GM19351 (cell line): ENCODE measurements around the gene GOLGA6L4.
"Not testable (repeated sequence)": the region's sequence is repeated elsewhere in the genome, so short reads cannot be mapped to it uniquely, and the experiment has no call there.

ENCODE experiments used
- ATAC-seq: cut with Tn5 transposase; IDR thresholded peaks from one replicate; pipeline ENCODE4 v1.9.1; 2021; ENCODE audit warnings: mild to moderate bottlenecking, moderate library complexity; ENCODE audit not compliant: unreplicated experiment

GOLGA6L4 gene, protein sequence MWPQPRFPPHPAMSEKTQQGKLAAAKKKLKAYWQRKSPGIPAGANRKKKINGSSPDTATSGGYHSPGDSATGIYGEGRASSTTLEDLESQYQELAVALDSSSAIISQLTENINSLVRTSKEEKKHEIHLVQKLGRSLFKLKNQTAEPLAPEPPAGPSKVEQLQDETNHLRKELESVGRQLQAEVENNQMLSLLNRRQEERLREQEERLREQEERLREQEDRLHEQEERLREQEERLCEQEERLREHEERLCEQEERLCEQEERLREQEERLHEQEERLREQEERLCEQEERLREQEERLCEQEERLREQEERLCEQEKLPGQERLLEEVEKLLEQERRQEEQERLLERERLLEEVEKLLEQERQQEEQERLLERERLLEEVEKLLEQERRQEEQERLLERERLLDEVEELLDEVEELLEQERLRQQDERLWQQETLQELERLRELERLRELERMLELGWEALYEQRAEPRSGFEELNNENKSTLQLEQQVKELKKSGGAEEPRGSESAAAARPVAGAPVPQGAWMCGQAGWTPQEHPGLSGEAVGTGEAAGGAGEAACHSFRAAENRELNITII

DNA sequence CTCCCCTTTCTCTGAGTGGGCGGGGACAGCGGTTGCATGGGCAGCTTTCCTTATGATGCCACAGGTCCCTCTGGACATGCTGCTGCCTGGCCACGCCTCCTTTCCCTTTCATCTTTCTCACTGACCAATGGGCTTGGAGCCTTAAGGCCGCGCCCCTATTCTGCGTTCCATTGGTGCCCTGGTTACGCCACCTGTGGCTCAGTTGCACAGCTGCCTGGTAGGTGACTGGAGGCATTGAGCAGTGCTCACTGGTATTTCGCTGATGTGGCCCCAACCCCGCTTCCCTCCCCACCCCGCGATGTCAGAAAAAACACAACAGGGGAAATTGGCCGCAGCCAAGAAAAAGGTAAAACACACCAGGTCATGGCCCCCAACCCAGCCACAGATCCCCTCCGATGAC is at the start of gene GOLGA6L4:
Gene GOLGA6L4 (plus strand): TSS at position 201 of the 400 bp plus-strand sequence. CDS start 62 bp downstream, at position 263.
- ATAC-seq, result not testable (repeated sequence)

DNA sequence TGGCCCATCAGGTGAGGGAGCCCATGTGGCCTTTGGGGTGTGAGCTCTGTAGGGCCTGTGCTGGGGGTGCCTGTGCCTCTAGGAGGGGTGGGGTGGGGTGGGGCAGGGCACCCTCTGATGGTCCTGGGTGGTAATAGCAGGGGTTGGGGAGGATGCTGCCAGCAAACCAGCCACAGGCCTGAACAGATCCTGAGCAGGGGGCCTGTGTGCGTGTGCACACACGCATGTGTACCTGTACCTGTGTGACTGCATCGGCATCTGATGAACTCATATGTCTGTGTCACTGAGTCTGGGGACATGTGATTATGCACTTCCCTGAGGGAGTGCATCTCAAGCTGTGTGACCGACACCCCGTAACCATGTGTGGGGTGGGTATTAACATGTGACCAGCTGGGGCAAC is 42.6 kb upstream of the GOLGA6L4 start:
- ATAC-seq, result not testable (repeated sequence)

DNA sequence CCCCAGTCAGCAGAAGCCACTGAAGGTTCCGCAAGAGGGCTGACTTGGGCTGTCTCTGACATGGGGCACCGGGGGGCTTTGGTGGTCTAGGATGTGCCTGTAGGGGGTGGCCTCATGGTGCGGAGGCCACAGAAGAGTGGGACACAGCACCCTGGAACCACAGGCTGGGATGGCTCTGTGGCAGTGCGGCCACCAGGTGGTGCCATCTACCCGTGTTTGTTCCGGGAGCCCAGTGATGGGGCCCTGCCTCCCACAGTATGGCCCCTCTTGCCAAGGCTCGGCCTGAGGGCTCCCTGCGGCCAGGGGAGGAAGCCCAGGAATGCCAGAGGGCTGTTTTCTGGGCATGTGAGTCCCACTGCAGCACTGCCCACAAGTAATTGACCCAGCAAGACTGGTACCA is 40.0 kb upstream of the GOLGA6L4 start:
- ATAC-seq, result not testable (repeated sequence)

DNA sequence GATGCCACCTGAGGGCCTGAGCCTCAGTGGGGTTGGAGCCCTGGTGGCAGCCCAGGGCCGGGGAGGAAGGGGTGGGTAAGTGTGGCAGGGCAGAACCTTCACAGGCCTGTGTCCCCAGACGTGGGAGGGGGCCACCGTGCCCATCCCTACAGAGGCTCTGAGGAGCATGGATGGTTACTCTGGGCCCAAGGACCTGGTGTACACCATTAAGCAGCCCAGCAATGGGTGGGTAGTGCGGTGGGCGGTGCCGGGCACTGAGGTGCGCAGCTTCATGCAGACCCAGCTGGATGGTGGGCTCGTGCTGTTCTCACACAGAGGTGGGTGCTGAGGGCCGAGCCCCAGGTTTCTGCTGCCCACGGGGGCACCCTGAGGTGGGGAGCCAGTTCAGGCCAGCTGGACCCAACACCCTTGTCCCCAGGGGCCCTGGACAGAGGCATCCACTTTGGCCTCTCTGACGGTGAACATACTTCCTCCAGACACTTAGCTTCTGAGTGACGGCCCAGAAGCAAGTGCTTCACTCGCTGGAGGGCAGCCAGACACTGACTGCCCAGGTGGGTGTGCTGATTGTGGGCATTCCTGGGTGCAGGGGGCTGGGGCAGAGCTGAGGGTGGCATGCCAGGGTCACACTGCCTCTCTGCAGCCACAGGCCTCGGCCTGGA is 38.9 kb upstream of the GOLGA6L4 start:
- ATAC-seq, result not testable (repeated sequence)

DNA sequence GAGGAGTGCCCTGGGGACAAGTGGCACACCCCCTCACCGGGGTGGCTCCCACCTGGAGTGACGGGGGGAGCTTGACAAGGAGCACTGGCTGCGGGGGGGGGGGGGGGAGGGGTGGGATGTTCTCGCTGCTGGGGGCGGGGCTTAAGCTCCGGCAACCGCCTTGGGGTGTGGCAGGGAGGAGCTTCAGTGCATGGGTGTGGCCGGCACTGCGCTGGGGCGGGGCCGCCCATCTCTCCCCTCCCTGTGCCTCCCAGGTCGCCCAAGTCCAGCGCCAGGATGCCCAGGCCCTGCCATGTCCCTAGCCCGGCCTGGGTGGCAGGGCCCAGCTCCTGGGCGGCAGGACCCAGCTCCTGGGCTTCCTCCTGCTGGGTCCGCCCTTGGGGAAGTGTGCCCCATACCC is 35.7 kb upstream of the GOLGA6L4 start:
- not testable (repeated sequence) for ATAC-seq

DNA sequence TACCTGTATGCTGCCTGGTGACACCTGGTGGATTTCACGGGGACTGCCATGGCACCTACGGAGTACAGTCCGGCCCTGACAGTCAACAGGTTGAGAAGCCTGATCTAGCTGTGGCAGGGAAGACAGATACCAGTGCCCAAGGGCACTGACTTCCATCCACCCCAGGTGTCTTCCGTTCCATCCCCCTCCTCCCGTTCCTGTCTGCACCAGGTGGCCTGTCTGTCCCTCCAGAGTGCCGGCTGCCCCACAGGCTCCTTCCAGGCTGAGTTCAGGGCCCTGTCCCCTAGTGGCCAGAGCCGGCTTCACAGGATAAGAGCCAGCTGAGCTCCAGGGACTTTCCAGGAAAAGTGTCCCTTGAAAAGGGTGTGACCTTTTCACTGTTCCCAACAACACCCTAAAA is 10.9 kb downstream of the GOLGA6L4 start:
- ATAC-seq, result not testable (repeated sequence)
